Right renal cortex interstitium (tissue), 3 donors: ENCODE results near the gene ZNF772. TPM values are rescaled to one million over a fixed set of nuclear protein-coding genes. Genes with fewer than 3 reads are reported as not detected.

ENCODE experiments used
- DNase-seq, 3 donors: peaks; one replicate each; pipeline ENCODE4 v3.0.0-alpha.2; 2013; ENCODE audit warnings: low read depth in 3 of 3, low spot score in 2 of 3
- polyA plus RNA-seq, 3 donors: library from polyadenylated mRNA; unstranded; fragments of 120-200 nt; gene quantifications; one replicate each; pipeline ENCODE4 v1.2.1, GENCODE V29; 2013; ENCODE audit not compliant: insufficient read length in 3 of 3

ZNF772 gene
- polyA plus RNA-seq, 3 donors, result 20.6 to 23.9 (median 21.3) TPM

- DNase-seq, result no peak
These were observed 40.9 kb downstream of the ZNF772 start for GRCh38 chr19:57436417-57436816.

GRCh38 chr19:57435062-57435978 is 42.0 kb downstream of the ZNF772 start, which contains the start of gene ZNF749:
TSS of gene ZNF749 (plus strand) at chr19:57435325. CDS start at chr19:57435579, 254 bp downstream.
- DNase-seq, result peak; percentile 93 to 98 (median 95)

- no peak for DNase-seq
These were observed 42.8 kb downstream of the ZNF772 start for GRCh38 chr19:57434386-57435061.

- DNase-seq, result no peak
These were observed 56.3 kb downstream of the ZNF772 start for GRCh38 chr19:57421037-57421436.

- no peak for DNase-seq
These were observed 57.9 kb downstream of the ZNF772 start for GRCh38 chr19:57419439-57419838.

Other genes starting within 250 kb of the ZNF772 start
- gene AURKC, start 246.5 kb downstream of the ZNF772 start, polyA plus RNA-seq, result 1 to 10 TPM; 2.2 to 4.4 (median 2.5) TPM
- gene ZNF805, start 236.9 kb downstream of the ZNF772 start, polyA plus RNA-seq, result 1 to 10 TPM; 5.2 to 6.2 (median 5.4) TPM
- gene ZNF460, start 197.1 kb downstream of the ZNF772 start, polyA plus RNA-seq, result 1 to 10 TPM; 2.2 to 2.6 (median 2.3) TPM
- 1 to 10 TPM; 9.0 to 9.2 (median 9.1) TPM for gene ZNF543, start 157.1 kb downstream of the ZNF772 start, polyA plus RNA-seq
- gene ZNF304, start 126.3 kb downstream of the ZNF772 start, polyA plus RNA-seq, result 10 to 100 TPM; 18.2 to 20.1 (median 19.2) TPM
- 10 to 100 TPM; 15.6 to 19.3 (median 19.3) TPM for gene TRAPPC2B, start 114.0 kb downstream of the ZNF772 start, polyA plus RNA-seq
- 1 to 10 TPM; 6.2 to 6.9 (median 6.8) TPM for gene ZNF547, start 114.0 kb downstream of the ZNF772 start, polyA plus RNA-seq
- gene ZNF548, start 87.7 kb downstream of the ZNF772 start, polyA plus RNA-seq, result 10 to 100 TPM; 18.7 to 24.2 (median 19.2) TPM
- gene ZNF17, start 66.4 kb downstream of the ZNF772 start, polyA plus RNA-seq, result 10 to 100 TPM; 11.9 to 13.2 (median 12.0) TPM
- 10 to 100 TPM; 13.9 to 14.5 (median 14.0) TPM for gene ZNF749, start 42.2 kb downstream of the ZNF772 start, polyA plus RNA-seq
- 1 to 10 TPM; 2.1 to 3.0 (median 2.4) TPM for gene VN1R1, start 20.4 kb downstream of the ZNF772 start, polyA plus RNA-seq
- gene ZNF419, start 10.2 kb upstream of the ZNF772 start, polyA plus RNA-seq, result 10 to 100 TPM; 19.1 to 27.7 (median 19.6) TPM
- 10 to 100 TPM; 12.3 to 16.4 (median 14.0) TPM for gene ZNF773, start 22.4 kb upstream of the ZNF772 start, polyA plus RNA-seq
- gene ZNF549, start 49.8 kb upstream of the ZNF772 start, polyA plus RNA-seq, result 10 to 100 TPM; 13.3 to 14.8 (median 13.3) TPM
- gene ZNF550, start 82.3 kb upstream of the ZNF772 start, polyA plus RNA-seq, result 10 to 100 TPM; 21.6 to 25.6 (median 23.6) TPM
- 10 to 100 TPM; 10.5 to 11.1 (median 10.6) TPM for gene ZNF416, start 101.3 kb upstream of the ZNF772 start, polyA plus RNA-seq
- 10 to 100 TPM; 18.3 to 22.9 (median 21.1) TPM for gene ZIK1, start 106.6 kb upstream of the ZNF772 start, polyA plus RNA-seq
- gene ZNF530, start 122.3 kb upstream of the ZNF772 start, polyA plus RNA-seq, result 1 to 10 TPM; 3.9 to 4.9 (median 4.9) TPM
- gene ZNF134, start 136.7 kb upstream of the ZNF772 start, polyA plus RNA-seq, result 10 to 100 TPM; 28.2 to 30.0 (median 28.5) TPM
- 10 to 100 TPM; 36.7 to 40.3 (median 39.5) TPM for gene ZNF211, start 155.6 kb upstream of the ZNF772 start, polyA plus RNA-seq
- gene ZSCAN4, start 191.4 kb upstream of the ZNF772 start, polyA plus RNA-seq, result under 1 TPM in 1 of 3 donors, not detected in 2; 0.06 TPM
- gene ZNF551, start 204.4 kb upstream of the ZNF772 start, polyA plus RNA-seq, result 10 to 100 TPM; 13.2 to 14.8 (median 13.5) TPM
- 10 to 100 TPM; 24.1 to 27.6 (median 27.4) TPM for gene ZNF154, start 231.6 kb upstream of the ZNF772 start, polyA plus RNA-seq